ENCODE measurements around the gene NCCRP1.

NCCRP1 gene

DNA sequence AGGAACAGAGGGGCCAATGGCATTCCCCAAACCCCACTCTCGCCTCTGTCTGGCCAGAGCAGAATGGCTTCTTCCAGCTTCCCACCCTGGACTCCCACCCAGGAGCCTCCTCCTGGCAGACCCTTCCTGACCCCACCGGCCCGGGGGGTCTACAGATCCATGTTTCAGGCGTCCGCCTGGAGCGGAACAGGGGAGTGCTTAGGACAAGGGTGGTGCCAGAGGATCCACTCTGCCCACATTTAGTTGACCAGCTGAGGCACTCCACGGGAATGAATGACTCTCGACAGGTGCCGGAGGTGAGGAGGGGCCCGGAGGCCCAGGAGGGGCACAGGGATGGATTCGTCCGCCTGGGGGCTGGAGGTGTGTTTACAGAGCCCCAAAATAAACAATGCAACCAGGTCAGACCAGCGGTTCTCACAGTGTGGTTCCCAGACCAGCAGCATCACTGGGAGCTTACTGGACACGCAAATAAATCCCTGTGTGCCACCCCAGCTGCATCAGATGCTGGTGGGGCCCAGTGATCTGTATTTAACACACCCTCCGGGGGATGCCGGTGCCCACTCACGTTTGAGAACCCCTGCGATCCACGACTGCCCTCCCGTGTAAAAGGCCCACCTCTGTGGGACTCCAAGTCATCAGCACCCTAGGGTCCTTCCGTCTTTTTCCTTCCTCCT lies 15.1 kb upstream of the NCCRP1 start:
- DNase-seq: no peak

- DNase-seq: no peak
These were observed 14.6 kb upstream of the NCCRP1 start for GRCh38 chr19:39182174-39182505.

- DNase-seq: no peak
These were observed 13.7 kb upstream of the NCCRP1 start for GRCh38 chr19:39183104-39183503.

- no peak for DNase-seq
These were observed 10.4 kb upstream of the NCCRP1 start for GRCh38 chr19:39186391-39186790.

DNA sequence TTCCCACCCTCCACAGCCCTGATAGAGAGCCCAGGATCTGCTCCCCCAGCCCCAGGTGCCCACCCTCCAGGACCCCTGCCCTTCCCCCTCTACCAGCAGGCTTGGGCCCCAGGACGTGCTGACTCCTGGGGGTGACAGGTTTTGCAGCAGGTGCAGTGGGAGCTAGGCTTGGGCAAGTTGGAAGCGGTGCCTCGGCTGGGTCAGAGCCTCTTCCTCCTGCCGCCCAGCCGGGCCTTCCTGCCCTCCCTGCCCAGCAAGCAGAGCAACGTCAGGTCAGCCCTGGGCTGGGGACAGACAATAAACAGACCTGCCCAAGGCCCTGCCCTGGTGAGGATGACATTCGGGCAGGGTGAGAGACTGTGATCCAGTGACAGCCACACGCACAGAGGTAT lies 9.2 kb upstream of the NCCRP1 start:
- no peak for DNase-seq

DNA sequence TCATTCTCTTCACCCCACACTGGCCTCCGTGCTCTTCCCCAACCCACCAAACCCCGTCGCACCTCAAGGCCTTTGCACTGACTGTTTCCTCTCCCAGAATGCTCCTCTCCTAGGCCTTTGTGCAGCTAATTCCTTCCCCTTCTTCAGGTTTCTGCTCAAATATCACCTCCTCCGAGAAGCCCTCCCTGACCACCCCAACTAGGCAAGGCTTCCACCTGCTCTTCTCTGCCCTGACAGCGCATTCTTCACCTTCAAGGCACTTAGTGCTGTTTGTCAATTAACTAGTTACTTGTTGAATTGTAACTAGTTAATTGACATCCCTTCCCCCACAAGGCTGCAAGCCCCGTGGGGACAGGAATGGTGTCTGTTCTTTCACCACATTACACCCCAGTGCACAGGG lies 7.8 kb upstream of the NCCRP1 start:
- no peak for DNase-seq

- no peak for DNase-seq
These were observed 6.0 kb upstream of the NCCRP1 start for GRCh38 chr19:39190768-39191167.

DNA sequence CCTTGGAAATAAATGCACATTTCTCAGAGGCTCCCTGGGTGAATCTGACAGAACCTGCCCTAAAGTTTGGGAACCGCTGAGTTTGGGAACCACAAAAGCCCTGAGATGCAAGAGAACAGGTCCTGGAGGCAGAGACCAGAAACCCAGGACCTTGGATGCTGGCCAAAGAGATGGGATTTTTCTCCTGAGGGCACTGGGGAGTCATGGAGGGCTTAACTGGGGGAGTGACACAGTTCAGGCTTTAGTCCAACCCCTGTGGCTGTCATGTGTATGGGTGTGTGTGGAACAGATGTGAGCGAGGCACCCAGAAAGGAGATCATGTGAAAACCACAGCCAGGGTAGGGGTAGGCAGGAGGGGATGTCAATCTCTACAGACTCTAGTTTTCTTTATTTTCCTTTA lies 3.9 kb upstream of the NCCRP1 start:
- DNase-seq: no peak

GRCh38 chr19:39193803-39194202 lies 3.0 kb upstream of the NCCRP1 start:
- no peak for DNase-seq

GRCh38 chr19:39194832-39195542 lies 1.8 kb upstream of the NCCRP1 start:
- no peak for DNase-seq

DNA sequence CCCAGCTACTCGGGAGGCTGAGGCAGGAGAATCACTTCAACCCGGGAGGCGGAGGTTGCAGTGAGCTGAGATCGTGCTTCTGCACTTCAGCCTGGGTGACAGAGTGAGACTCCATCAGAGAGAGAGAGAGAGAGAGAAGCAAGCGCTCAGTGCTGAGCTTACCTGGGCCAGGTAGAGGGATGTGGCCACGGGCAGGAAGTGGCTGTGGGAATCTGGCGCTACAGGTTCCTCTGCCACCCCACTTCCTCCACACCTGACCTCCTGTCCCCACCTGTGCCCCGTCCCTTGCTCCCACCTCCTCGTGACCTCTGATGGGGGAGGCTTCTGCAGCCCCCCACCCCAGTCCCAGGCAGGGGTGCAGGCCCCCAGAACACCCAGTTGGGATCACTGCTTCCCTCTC lies 1.0 kb upstream of the NCCRP1 start:
- DNase-seq: peak; percentile 12

DNA sequence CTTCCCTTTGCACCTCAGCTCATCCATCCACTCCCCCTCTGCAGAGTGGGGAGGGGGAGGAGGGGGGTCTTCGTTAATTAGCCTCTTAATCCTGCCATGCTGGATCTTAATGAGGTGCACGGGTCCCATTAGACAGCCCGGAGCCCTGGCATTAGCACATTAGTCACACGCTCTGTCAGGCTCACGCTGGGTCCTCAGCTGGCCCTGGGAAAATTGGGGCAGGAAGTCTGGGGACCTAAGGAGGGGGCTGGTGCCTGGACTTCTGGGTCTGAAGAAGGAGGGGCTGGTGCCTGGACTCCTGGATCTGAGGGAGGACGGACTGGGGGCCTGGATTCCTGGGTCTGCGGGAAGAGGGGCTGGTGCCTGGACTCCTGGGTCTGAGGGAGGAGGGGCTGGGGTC lies 444 bp upstream of the NCCRP1 start:
- DNase-seq: no peak

DNA sequence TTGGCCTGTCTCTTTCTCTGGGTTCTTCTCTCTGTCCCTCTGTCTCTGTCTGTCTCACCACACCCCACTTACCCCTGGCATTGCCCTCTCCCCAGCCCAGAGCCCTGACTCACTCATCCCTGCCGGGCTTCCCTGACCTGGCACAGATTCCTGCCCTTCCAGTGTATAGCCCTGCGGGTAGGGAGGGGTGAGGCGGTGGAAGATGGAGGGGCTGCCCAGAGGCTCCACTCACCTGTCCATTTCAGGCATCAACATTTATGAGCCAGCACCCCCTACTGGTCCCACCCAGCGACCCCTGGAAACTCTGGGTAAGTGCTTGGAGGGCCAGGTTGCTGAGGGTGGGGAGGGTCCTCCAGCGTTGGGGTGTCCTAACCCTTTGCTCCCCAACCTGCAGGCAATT lies 1.0 kb downstream of the NCCRP1 start:
- DNase-seq: no peak

GRCh38 chr19:39199025-39199424 lies 2.3 kb downstream of the NCCRP1 start:
- DNase-seq: no peak

GRCh38 chr19:39200066-39200802 lies 3.5 kb downstream of the NCCRP1 start:
- DNase-seq: no peak

GRCh38 chr19:39200803-39201115 lies 4.0 kb downstream of the NCCRP1 start:
- DNase-seq: no peak

DNA sequence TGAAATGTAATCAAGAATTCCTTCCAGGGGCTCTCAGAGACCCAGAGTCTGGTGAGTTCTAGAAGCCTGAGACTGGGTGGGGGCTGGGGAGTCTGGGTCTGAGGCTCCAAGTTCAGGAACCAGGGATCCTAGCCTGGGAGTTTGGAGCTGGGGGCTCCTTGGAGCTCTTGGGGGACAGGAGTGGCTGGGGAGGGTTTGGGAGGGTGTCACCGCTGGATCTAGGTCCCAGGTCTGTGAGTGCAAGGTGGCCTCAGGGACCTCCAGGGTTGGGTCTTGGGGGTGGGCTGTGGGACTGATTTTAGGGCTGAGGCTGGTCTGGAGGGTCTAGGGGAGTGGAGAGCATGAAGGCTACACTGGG lies 6.2 kb downstream of the NCCRP1 start:
- DNase-seq: no peak

- no peak for DNase-seq
These were observed 6.9 kb downstream of the NCCRP1 start, which contains the start of gene SYCN for GRCh38 chr19:39203372-39204341. Gene SYCN (minus strand): TSS chr19:39204263. CDS start chr19:39204254, 9 bp downstream.

DNA sequence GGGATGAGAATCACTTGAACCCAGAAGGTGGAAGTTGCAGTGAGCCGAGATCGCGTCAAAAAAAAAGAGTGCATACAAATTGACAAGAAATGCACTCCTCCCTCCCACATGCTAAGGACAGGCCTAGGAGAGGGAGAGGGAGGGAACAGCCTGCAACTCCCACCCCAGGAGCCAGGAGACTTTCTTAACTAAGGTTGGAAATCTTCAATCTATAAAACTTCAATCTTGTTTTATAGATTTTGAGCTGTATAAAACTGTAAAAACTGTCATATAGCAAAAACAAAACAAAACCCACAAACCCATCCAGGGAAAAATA lies 8.6 kb downstream of the NCCRP1 start:
- no peak for DNase-seq

- DNase-seq: no peak
These were observed 9.4 kb downstream of the NCCRP1 start for GRCh38 chr19:39206122-39206521.

- DNase-seq: no peak
These were observed 10.6 kb downstream of the NCCRP1 start for GRCh38 chr19:39207293-39207836.

GRCh38 chr19:39208175-39208795 lies 11.5 kb downstream of the NCCRP1 start:
- DNase-seq: no peak

DNA sequence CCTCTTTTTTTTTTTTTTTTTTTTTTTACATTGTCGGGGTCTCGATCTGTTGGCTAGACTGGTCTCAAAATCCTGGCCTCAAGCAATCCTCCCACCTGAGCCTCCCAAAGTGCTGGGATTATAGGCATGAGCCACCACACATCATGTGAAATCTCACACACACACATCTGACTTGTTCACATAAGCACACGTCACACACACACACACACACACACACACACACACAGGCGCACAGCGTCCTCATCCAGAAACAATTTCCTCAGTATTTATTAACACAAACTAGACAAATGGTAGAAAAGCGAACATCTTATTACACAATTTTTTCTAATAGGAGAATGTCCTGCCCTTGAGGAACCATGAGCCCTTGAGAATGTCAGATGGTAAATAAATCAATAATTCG lies 12.4 kb downstream of the NCCRP1 start:
- DNase-seq: no peak

Data from activated gamma-delta T cell treated with Interleukin-2 at 50 U/mL for 16 hours (primary cell).